K562 (cell line): ENCODE measurements around the gene GFRA1. TPM values are rescaled to one million over a fixed set of nuclear protein-coding genes. Genes with fewer than 3 reads are reported as not detected.

Experiments used
- ATAC-seq: fragments of 200-7000 bp; cut with Tn5 transposase; 3 replicates; pipeline ENCODE4 v1.9.1; 2020; ENCODE audit warnings: moderate library complexity
- BruUV-seq: library from RNA; stranded (reverse); fragments of 400-500 nt; replicated peaks from 2 replicates; lab custom pipeline; 2021; lab: Mats Ljungman, UMichigan
- CTCF ChIA-PET: fragments of 300-600 bp; formaldehyde crosslinking; extraction: SDS; loops from one replicate; lab custom pipeline; 2021; ENCODE audit warnings: low intra/inter-chr PET ratio; lab: Yijun Ruan, JAX
- POLR2A ChIA-PET: fragments of 300-600, 350-650 bp; sonication (Branson Sonifier 250); formaldehyde crosslinking; extraction: SDS; loops from one replicate; lab custom pipeline; 2021; ENCODE audit warnings: antibody characterized with exemption, inconsistent platforms; lab: Yijun Ruan, JAX
- DNase-seq, 4 experiments: peaks; one replicate each; pipeline versions ENCODE4 v3.0.0 to v3.0.0-alpha.2; 2011 to 2018; ENCODE audit warnings: low spot score in 3 of 4, mixed read lengths in 3 of 4; ENCODE audit errors: extremely low read depth in 1 of 4
- FAIRE-seq: peaks from 2 replicates; lab custom pipeline; 2011; peaks lifted over from hg19 to GRCh38; lab: Jason Lieb, UNC
- H2AFZ ChIP-seq: 2 replicates; pipeline ENCODE4 v1.6.0; 2011; ENCODE audit warnings: low read depth, low read length, control low read depth, inconsistent platforms
- H3K27ac ChIP-seq: fragments of 200-600 bp; 3 replicates; pipeline ENCODE4 v1.8.0; 2011; ENCODE audit warnings: low read depth, mild to moderate bottlenecking, control low read depth, inconsistent platforms, low read length, moderate library complexity, mixed read lengths; ENCODE audit errors: extremely low read depth
- H3K27me3 ChIP-seq, 2 experiments: fragments of 300-600 bp in 1 of 2; 2 replicates in 1 of 2; 3 replicates in 1 of 2; pipeline versions ENCODE4 v1.6.0 to v1.8.0; 2011; ENCODE audit warnings: inconsistent platforms in 2 of 2, low read length in 2 of 2, mild to moderate bottlenecking in 1 of 2, mixed read lengths in 1 of 2, moderate library complexity in 1 of 2; ENCODE audit not compliant: control insufficient read depth in 2 of 2, insufficient read depth in 2 of 2
- H3K36me3 ChIP-seq: fragments of 300-600 bp; 3 replicates; pipeline ENCODE4 v1.8.0; 2011; ENCODE audit warnings: mild to moderate bottlenecking, low read length, inconsistent platforms; ENCODE audit not compliant: control insufficient read depth, insufficient read depth
- H3K4me1 ChIP-seq, 2 experiments: fragments of 200-600 bp in 1 of 2; replicated peaks in 1 of 2; 2 replicates in 1 of 2; 3 replicates in 1 of 2; pipeline versions ENCODE4 v1.5.1 to v1.8.0; 2011; ENCODE audit warnings: inconsistent platforms in 2 of 2, low read length in 2 of 2, mild to moderate bottlenecking in 1 of 2, mixed read lengths in 1 of 2, moderate library complexity in 1 of 2; ENCODE audit not compliant: control insufficient read depth in 2 of 2, insufficient read depth in 2 of 2
- H3K4me2 ChIP-seq: 2 replicates; pipeline ENCODE4 v1.6.1; 2011; ENCODE audit warnings: low read length, control low read depth, inconsistent platforms, mixed read lengths; ENCODE audit not compliant: insufficient read depth
- H3K4me3 ChIP-seq: fragments of 200-600 bp; sonication (generic), shearing (Covaris generic); 2 replicates; pipeline ENCODE4 v1.5.1; 2016; ENCODE audit warnings: control low read depth, inconsistent platforms
- H3K79me2 ChIP-seq: fragments of 200-600 bp; 3 replicates; pipeline ENCODE4 v1.8.0; 2011; ENCODE audit warnings: low read length, inconsistent platforms; ENCODE audit not compliant: control insufficient read depth, insufficient read depth
- H3K9ac ChIP-seq, 2 experiments: 2 replicates each; pipeline versions ENCODE4 v1.6.0 to v1.6.1; 2011; ENCODE audit warnings: low read depth in 2 of 2, low read length in 2 of 2, control low read depth in 1 of 2, inconsistent platforms in 1 of 2, mild to moderate bottlenecking in 1 of 2, mixed read lengths in 1 of 2; ENCODE audit not compliant: insufficient read depth in 1 of 2
- H3K9me1 ChIP-seq: one replicate; pipeline ENCODE4 v1.6.0; 2011; ENCODE audit warnings: inconsistent platforms, mild to moderate bottlenecking, low read length, moderate library complexity; ENCODE audit not compliant: control insufficient read depth, insufficient read depth
- H3K9me3 ChIP-seq: replicated peaks from 2 replicates; pipeline ENCODE4 v1.5.1; 2011; ENCODE audit warnings: low read depth, low read length, inconsistent platforms; ENCODE audit not compliant: control insufficient read depth, insufficient read depth
- H4K20me1 ChIP-seq: replicated peaks from 2 replicates; pipeline ENCODE4 v1.6.1; 2011; ENCODE audit warnings: low read length, inconsistent platforms, mixed read lengths; ENCODE audit not compliant: control insufficient read depth, insufficient read depth
- BDP1 ChIP-seq: IDR thresholded peaks from 3 replicates; pipeline ENCODE4 v1.6.1; 2011; ENCODE audit not compliant: insufficient read length, insufficient read depth
- BRD9 ChIP-seq: fragments of 450-650 bp; IDR thresholded peaks from 2 replicates; pipeline ENCODE4 v1.6.1; 2018; ENCODE audit warnings: low read depth; ENCODE audit not compliant: partially characterized antibody
- BRF1 ChIP-seq: IDR thresholded peaks from 3 replicates; pipeline ENCODE4 v1.6.1; 2011; ENCODE audit warnings: borderline replicate concordance, mild to moderate bottlenecking; ENCODE audit not compliant: insufficient read length; ENCODE audit errors: extremely low read depth
- EP300 ChIP-seq: IDR thresholded peaks from 2 replicates; pipeline ENCODE4 v1.6.1; 2012; ENCODE audit warnings: low read length, improper control_type of control experiment
- PCBP1 ChIP-seq: fragments of 200-400 bp; formaldehyde crosslinking; IDR thresholded peaks from 2 replicates; pipeline ENCODE4 v1.6.1; 2018; ENCODE audit warnings: mild to moderate bottlenecking, low read depth, low read length; ENCODE audit not compliant: poor library complexity, severe bottlenecking
- RFX5 ChIP-seq: IDR thresholded peaks from 2 replicates; pipeline ENCODE4 v1.6.1; 2011; ENCODE audit warnings: low read depth, mild to moderate bottlenecking, improper control_type of control experiment, low read length
- SRF ChIP-seq, 2 experiments: fragments of 250-450, 450-650 bp in 1 of 2; sonication (Bioruptor Pico) in 1 of 2; sonication (generic) in 1 of 2; formaldehyde crosslinking; IDR thresholded peaks; 2 replicates each; pipeline versions ENCODE4 v1.5.0 to v1.5.1; 2020 to 2022; ENCODE audit warnings: mild to moderate bottlenecking in 1 of 2, missing genetic modification reagents in 1 of 2
- YBX1 ChIP-seq: fragments of 450-650 bp; IDR thresholded peaks from 2 replicates; pipeline ENCODE4 v1.7.1; 2016; ENCODE audit warnings: mild to moderate bottlenecking
- ZNF347 ChIP-seq: fragments of 450-650 bp; formaldehyde crosslinking; IDR thresholded peaks from 2 replicates; pipeline ENCODE4 v1.4.0; 2020; ENCODE audit warnings: low read depth, mild to moderate bottlenecking, moderate library complexity
- ZNF695 ChIP-seq: fragments of 450-650 bp; formaldehyde crosslinking; IDR thresholded peaks from 2 replicates; pipeline ENCODE4 v1.4.0; 2020; ENCODE audit warnings: mild to moderate bottlenecking, moderate library complexity
- WGBS: fragments of 100-300 bp; shearing (Covaris generic); methylation state at CpG from one replicate; pipeline ENCODE4 v1.1.6; 2016; ENCODE audit warnings: low coverage, mixed read lengths; ENCODE audit not compliant: insufficient coverage; ENCODE audit errors: missing lambda C conversion rate; 5-methylcytosine and 5-hydroxymethylcytosine counted together
- in situ Hi-C: fragments of 300-500 bp; cut with MboI; formaldehyde crosslinking; loops from 4 replicates; pipeline ENCODE4 v1.15.0; 2018; ENCODE audit warnings: inconsistent platforms, mixed read lengths
- intact Hi-C: fragments of 100-400 bp; cut with micrococcal nuclease; formaldehyde crosslinking; loops from 2 replicates; pipeline ENCODE4 v1.14.2; 2022
- polyA plus RNA-seq, 8 experiments: library from polyadenylated mRNA; depleted of rRNA in 4 of 8; stranded (reverse) in 5 of 8; unstranded in 3 of 8; fragments of >200 nt; fragmentation: Nextera tagmentation in 2 of 8; fragmentation: Illumina TruSeq in 1 of 8; extraction: Ambion mirVana in 2 of 8; extraction: Trizol in 1 of 8; gene quantifications; 2 replicates each; pipeline versions ENCODE4 v1.2.1 to v1.2.3, GENCODE V29; 2011 to 2014; ENCODE audit warnings: inconsistent platforms in 1 of 8, missing spikeins in 1 of 8
- total RNA-seq, 7 experiments: library from RNA; depleted of rRNA in 6 of 7; stranded (reverse); fragments of >200 nt in 6 of 7; fragmentation: Illumina TruSeq in 2 of 7; extraction: Trizol in 2 of 7; gene quantifications; 2 replicates each; pipeline versions ENCODE4 v1.2.1 to v1.2.3, GENCODE V29; 2011 to 2021; ENCODE audit warnings: low replicate concordance in 1 of 7
- TF ChIP-seq, protein P1 (sequence below): fragments of 450-650 bp; IDR thresholded peaks from 2 replicates; pipeline ENCODE4 v1.6.1; 2014; ENCODE audit warnings: low read depth, mild to moderate bottlenecking, moderate library complexity, borderline replicate concordance

Gene GFRA1
- total and polyA plus RNA-seq, 9 of the 15 experiments (the other 6 are each of a cell fraction or from before 2014, with no cell fraction given) = 0.04 TPM; not detected in 8

DNA sequence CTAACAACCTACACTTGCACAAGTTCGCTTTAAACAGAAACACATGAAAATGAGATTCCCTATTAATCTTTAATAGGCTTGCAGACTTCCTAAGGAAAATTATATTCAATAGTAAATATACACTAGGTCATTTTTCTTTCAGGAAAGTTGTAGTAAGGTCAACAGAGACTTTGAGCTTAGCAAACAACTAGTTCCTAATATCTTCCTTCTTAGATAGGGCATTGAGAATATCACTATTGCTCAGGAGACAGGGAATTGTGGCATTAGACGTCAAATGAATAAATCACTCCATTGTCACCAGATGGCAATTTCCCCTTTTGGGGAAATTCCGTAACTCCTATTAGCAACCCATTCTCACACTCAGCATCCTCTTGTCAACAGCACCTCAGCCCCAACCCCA lies 164.9 kb downstream of the GFRA1 start:
- Histone ChIP-seq H3K4me2 (no peak overlapping the region), H2AFZ (no peak overlapping the region), H3K4me1 (no peaks in the 10 kb centered on the region), H3K9me1 (no peaks in the 10 kb centered on the region), H3K9ac (no peak overlapping the region), H3K4me3 (no peak overlapping the region), H3K36me3 (no peaks in the 10 kb centered on the region)
- no TSS peak for BruUV-seq
- POLR2A ChIA-PET = interaction anchor here (0.6 kb wide), 1 partner anchor 115 kb away, joined by 3 read pairs; no protein-coding TSS in a partner anchor
- CTCF ChIA-PET = no interaction called here
- TF ChIP-seq ZNF347 (CRISPR knock-in tag) = no peak
- no peak for TF ChIP-seq BRD9
- TF ChIP-seq ZNF695 (CRISPR knock-in tag) = no peak
- no peak for TF ChIP-seq BDP1
- TF ChIP-seq EP300 = no peak
- TF ChIP-seq SRF (CRISPR knock-in tag; IDR thresholded peaks at IDR 0.05) = no peak
- TF ChIP-seq RFX5 = no peak
- TF ChIP-seq BRF1 = no peak
- TF ChIP-seq, protein P1, sequence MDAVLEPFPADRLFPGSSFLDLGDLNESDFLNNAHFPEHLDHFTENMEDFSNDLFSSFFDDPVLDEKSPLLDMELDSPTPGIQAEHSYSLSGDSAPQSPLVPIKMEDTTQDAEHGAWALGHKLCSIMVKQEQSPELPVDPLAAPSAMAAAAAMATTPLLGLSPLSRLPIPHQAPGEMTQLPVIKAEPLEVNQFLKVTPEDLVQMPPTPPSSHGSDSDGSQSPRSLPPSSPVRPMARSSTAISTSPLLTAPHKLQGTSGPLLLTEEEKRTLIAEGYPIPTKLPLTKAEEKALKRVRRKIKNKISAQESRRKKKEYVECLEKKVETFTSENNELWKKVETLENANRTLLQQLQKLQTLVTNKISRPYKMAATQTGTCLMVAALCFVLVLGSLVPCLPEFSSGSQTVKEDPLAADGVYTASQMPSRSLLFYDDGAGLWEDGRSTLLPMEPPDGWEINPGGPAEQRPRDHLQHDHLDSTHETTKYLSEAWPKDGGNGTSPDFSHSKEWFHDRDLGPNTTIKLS = no peak
- no peak for TF ChIP-seq PCBP1
- no peak for TF ChIP-seq YBX1
- TF ChIP-seq, all 486 proteins: peak for 0
- FAIRE-seq = no peak
- 0% methylated on average over 3 of the region's 3 CpGs for WGBS
- Histone ChIP-seq H4K20me1 (no peaks in the 10 kb centered on the region), H3K27me3 (no peaks in the 10 kb centered on the region), H3K79me2 (no peaks in the 10 kb centered on the region), H3K27ac (no peak overlapping the region), H3K9me3 (no peaks in the 10 kb centered on the region)
- DNase-seq = no peak
- intact Hi-C loops (no loop called here), in situ Hi-C loops (no loop called here)
- ATAC-seq = no peak
